Caco-2 (cell line): ENCODE measurements around the gene PDCD1LG2. TPM values are rescaled to one million over a fixed set of nuclear protein-coding genes. Genes with fewer than 3 reads are reported as not detected.

Source experiments
- BruUV-seq: library from RNA; stranded (reverse); fragments of 400-500 nt; replicated peaks from 2 replicates; lab custom pipeline; 2021; lab: Mats Ljungman, UMichigan
- CTCF ChIA-PET: fragments of 300-600 bp; sonication (Branson Sonifier 250); formaldehyde crosslinking; loops from one replicate; lab custom pipeline; 2022; ENCODE audit warnings: antibody characterized with exemption; lab: Charles Lee
- POLR2A ChIA-PET: fragments of 300-600 bp; sonication (Branson Sonifier 250); formaldehyde crosslinking; loops from one replicate; lab custom pipeline; 2022; ENCODE audit warnings: antibody characterized with exemption; lab: Charles Lee
- DNase-seq, 2 experiments: peaks; one replicate each; pipeline versions ENCODE4 v3.0.0 to v3.0.0-alpha.2; 2020 to 2022
- H3K27me3 ChIP-seq: replicated peaks from 2 replicates; pipeline ENCODE4 v1.6.0; 2011; ENCODE audit warnings: low read length; ENCODE audit not compliant: control insufficient read depth, insufficient read depth
- H3K36me3 ChIP-seq: 2 replicates; pipeline ENCODE4 v1.5.1; 2011; ENCODE audit warnings: low read length; ENCODE audit not compliant: control insufficient read depth, insufficient read depth
- H3K4me1 ChIP-seq: fragments of 250-450 bp; sonication (Bioruptor Pico); 2 replicates; pipeline ENCODE4 v1.5.1; 2020; ENCODE audit warnings: mild to moderate bottlenecking
- H3K4me3 ChIP-seq: 2 replicates; pipeline ENCODE4 v1.5.1; 2011; ENCODE audit warnings: low read depth, mild to moderate bottlenecking, control low read depth, low read length
- H3K9me3 ChIP-seq: fragments of 250-450 bp; sonication (Bioruptor Pico); 2 replicates; pipeline ENCODE4 v1.5.1; 2020; ENCODE audit warnings: mild to moderate bottlenecking, moderate library complexity
- H3K27ac Mint-ChIP-seq: one replicate; pipeline ENCODE4 v1.8.0; 2022; ENCODE audit warnings: mixed read lengths; ENCODE audit not compliant: unreplicated experiment
- H3K27me3 Mint-ChIP-seq: one replicate; pipeline ENCODE4 v1.8.0; 2022; ENCODE audit warnings: mixed read lengths; ENCODE audit not compliant: insufficient read depth, unreplicated experiment
- H3K36me3 Mint-ChIP-seq: one replicate; pipeline ENCODE4 v1.8.0; 2022; ENCODE audit warnings: mild to moderate bottlenecking, mixed read lengths; ENCODE audit not compliant: insufficient read depth, unreplicated experiment
- H3K4me1 Mint-ChIP-seq: one replicate; pipeline ENCODE4 v1.8.0; 2022; ENCODE audit warnings: low read depth, mixed read lengths; ENCODE audit not compliant: unreplicated experiment
- H3K4me3 Mint-ChIP-seq: one replicate; pipeline ENCODE4 v1.8.0; 2022; ENCODE audit warnings: mild to moderate bottlenecking, moderate library complexity, mixed read lengths; ENCODE audit not compliant: unreplicated experiment
- H3K9me3 Mint-ChIP-seq: one replicate; pipeline ENCODE4 v1.8.0; 2022; ENCODE audit warnings: mixed read lengths; ENCODE audit not compliant: unreplicated experiment
- CTCF ChIP-seq, 2 experiments: fragments of 200-600 bp in 1 of 2; IDR thresholded peaks; 1 replicate in 1 of 2; 2 replicates in 1 of 2; pipeline versions ENCODE4 v1.5.1 to v1.8.0; 2011 to 2022; ENCODE audit warnings: antibody characterized with exemption in 1 of 2, control low read depth in 1 of 2, inconsistent platforms in 1 of 2, low read depth in 1 of 2, low read length in 1 of 2, mild to moderate bottlenecking in 1 of 2, moderate library complexity in 1 of 2; ENCODE audit not compliant: insufficient read depth in 1 of 2, severe bottlenecking in 1 of 2, unreplicated experiment in 1 of 2
- intact Hi-C: fragments of 100-400 bp; cut with micrococcal nuclease; formaldehyde crosslinking; loops from one replicate; pipeline ENCODE4 v1.10.0; 2022; ENCODE audit not compliant: unreplicated experiment
- total RNA-seq: library from RNA; stranded (reverse); gene quantifications from 2 replicates; pipeline ENCODE4 v1.2.3, GENCODE V29; 2022

The PDCD1LG2 gene
- total RNA-seq, 1 experiment from 2014 or later: not detected

- Mint-ChIP-seq H3K36me3 (no peaks in the 10 kb centered on the region), H3K27ac (no peak overlapping the region), H3K9me3 (no peaks in the 10 kb centered on the region), H3K4me3 (no peak overlapping the region), H3K4me1 (no peaks in the 10 kb centered on the region), H3K27me3 (no peaks in the 10 kb centered on the region)
- Histone ChIP-seq H3K27me3 (no peaks in the 10 kb centered on the region), H3K4me1 (no peaks in the 10 kb centered on the region), H3K4me3 (no peak overlapping the region), H3K36me3 (no peaks in the 10 kb centered on the region), H3K9me3 (no peaks in the 10 kb centered on the region)
- no peak for TF ChIP-seq CTCF (IDR thresholded peaks at IDR 0.05; ENCODE audit: insufficient read depth in 1 of 2, low read depth in 1 of 2, low read length in 1 of 2, severe bottlenecking in 1 of 2, unreplicated experiment in 1 of 2)
- ChIA-PET CTCF (no interaction called here), POLR2A (no interaction called here)
- no TSS peak for BruUV-seq
- no peak for DNase-seq
- intact Hi-C loops: no loop called here
Measured at GRCh38 chr9:5524090-5524489, 13.8 kb downstream of the PDCD1LG2 start.

GRCh38 chr9:5529683-5530221 lies 19.4 kb downstream of the PDCD1LG2 start:
- no peak overlapping the region for H3K4me3 Mint-ChIP-seq
- H3K36me3 Mint-ChIP-seq: no peaks in the 10 kb centered on the region
- no peak overlapping the region for H3K4me3 ChIP-seq
- no peak for DNase-seq
- no peaks in the 10 kb centered on the region for H3K9me3 Mint-ChIP-seq
- no peaks in the 10 kb centered on the region for H3K9me3 ChIP-seq
- H3K4me1 Mint-ChIP-seq: no peaks in the 10 kb centered on the region
- no TSS peak for BruUV-seq
- CTCF ChIA-PET: no interaction called here
- H3K27me3 ChIP-seq: no peaks in the 10 kb centered on the region
- POLR2A ChIA-PET: no interaction called here
- intact Hi-C loops: no loop called here
- H3K36me3 ChIP-seq: no peaks in the 10 kb centered on the region
- peaks cover 4% of the 10 kb centered on the region for H3K27me3 Mint-ChIP-seq
- TF ChIP-seq CTCF (IDR thresholded peaks at IDR 0.05; ENCODE audit: insufficient read depth in 1 of 2, low read depth in 1 of 2, low read length in 1 of 2, severe bottlenecking in 1 of 2, unreplicated experiment in 1 of 2): no peak
- no peak overlapping the region for H3K27ac Mint-ChIP-seq
- H3K4me1 ChIP-seq: no peaks in the 10 kb centered on the region

- CTCF ChIA-PET: no interaction called here
- no peaks in the 10 kb centered on the region for H3K27me3 ChIP-seq
Measured at GRCh38 chr9:5531101-5531882, 21.0 kb downstream of the PDCD1LG2 start.

More at GRCh38 chr9:5531101-5531882, 21.0 kb downstream of the PDCD1LG2 start:
- Mint-ChIP-seq H3K9me3 (no peaks in the 10 kb centered on the region), H3K36me3 (no peaks in the 10 kb centered on the region), H3K4me3 (no peak overlapping the region), H3K4me1 (no peaks in the 10 kb centered on the region), H3K27me3 (peaks cover 4% of the 10 kb centered on the region), H3K27ac (no peak overlapping the region)
- H3K9me3 ChIP-seq: no peaks in the 10 kb centered on the region
- intact Hi-C loops: no loop called here
- POLR2A ChIA-PET: no interaction called here
- no peaks in the 10 kb centered on the region for H3K4me1 ChIP-seq
- BruUV-seq: no TSS peak
- no peaks in the 10 kb centered on the region for H3K36me3 ChIP-seq
- no peak overlapping the region for H3K4me3 ChIP-seq
- DNase-seq: no peak
- TF ChIP-seq CTCF (IDR thresholded peaks at IDR 0.05; ENCODE audit: insufficient read depth in 1 of 2, low read depth in 1 of 2, low read length in 1 of 2, severe bottlenecking in 1 of 2, unreplicated experiment in 1 of 2): no peak
